NCI-H2227 treated with DMSO at 0.1 percent for 48 hours (cell line): ENCODE data around the gene ADCY1.

Source experiments
- DNase-seq: peaks from one replicate; lab custom pipeline; 2025; lab: John Stamatoyannopoulos, UW

ADCY1 gene

DNA sequence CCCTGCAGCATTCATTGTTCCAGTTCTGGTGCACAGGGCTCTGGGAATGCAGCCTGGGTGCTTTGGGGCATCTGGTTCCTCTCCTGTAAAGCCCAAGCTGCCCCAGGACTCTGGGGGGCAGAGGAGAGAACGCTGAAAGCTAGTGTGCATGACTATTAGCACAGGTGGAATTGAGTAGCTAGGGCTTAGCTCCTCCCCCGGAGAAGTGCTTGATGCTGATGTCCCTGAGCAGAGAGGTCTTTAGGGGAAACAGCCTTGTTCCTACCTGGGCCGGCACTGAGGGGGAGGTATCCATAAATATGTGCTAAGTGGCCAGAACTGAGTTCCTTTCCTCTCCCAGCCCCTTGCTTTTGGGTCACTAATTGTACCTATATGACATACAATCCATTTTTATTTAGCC, 3.9 kb downstream of the ADCY1 start:
- DNase-seq, result no peak

DNA sequence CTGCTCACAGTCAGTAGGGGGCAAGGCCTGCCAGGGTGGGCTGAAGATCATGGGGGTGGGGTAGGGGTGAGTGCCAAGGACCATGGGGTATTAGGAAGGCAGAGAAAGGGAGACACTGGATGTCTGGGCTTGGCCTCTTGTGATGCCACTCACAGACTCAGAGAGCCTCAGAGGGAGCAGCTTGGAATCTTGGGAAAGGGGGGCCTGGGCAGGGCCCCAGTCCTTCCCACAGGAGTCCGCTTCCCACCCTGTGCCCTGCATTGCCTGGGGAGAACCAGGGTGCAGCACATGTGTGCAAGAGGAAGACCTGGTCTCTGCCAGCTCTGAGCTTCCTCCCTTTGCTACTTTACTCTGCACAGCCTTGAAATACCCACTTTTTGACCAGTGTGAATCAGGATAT, 4.3 kb downstream of the ADCY1 start:
- no peak for DNase-seq

DNA sequence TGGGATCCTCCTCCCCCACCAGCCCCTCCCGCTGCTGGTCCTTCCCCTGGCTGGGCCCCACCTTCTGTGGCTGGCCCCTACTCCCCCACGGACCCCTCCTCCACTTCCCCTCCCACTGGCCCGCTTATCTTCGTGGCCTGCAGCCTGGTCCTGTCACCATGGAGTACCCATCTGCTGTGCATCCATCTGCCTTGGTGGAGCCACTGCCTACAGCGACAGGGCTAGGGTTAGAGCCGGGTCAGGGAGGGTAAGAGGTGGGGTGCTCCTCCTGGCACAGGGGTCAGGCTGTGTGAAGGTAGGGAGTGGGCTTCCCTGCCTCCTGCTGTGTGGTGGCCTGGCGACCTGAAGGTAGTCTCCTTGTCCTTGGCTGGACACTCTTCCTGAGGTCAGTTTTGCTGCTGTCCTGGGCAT, 5.2 kb downstream of the ADCY1 start:
- no peak for DNase-seq

DNA sequence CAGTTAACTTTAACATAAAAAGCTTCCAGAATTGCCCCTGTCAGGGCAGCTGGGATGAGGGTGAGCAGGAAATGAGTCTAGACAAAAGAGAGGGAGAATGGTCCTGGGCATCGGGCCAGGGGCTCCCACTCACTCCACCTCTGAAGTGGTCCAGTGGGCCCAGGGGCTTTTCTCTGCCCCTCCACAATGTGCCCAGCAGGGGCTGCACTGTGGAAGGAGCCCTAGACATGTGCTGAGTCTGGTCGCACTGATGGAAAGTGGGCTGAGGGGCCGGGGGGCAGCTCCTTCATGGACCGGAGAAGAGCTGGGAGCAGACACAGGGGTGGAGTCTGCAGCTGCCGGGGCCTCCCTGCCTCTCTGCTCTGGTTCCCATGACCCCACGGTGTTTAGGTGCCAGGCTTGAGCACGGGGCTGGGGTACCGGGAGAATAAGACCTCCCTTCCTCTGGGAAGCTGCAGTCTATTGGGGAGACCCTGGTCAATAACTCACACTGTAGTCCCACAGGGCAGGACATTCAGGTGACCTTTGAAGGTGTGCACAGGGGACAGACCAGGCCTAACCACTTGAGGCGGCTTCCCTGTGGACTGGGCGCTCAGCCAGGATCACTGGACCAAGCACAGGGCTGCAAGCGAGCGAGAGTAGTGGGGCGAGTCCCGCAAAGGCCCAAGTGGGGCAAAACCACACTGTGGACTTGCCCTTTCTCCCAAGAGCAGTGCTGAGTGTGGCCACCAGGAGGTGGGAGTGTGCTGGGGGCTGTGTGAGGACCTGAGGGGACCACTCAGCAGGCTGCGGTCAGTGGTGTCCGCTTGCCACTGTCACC, 6.1 kb downstream of the ADCY1 start:
- DNase-seq, result no peak

DNA sequence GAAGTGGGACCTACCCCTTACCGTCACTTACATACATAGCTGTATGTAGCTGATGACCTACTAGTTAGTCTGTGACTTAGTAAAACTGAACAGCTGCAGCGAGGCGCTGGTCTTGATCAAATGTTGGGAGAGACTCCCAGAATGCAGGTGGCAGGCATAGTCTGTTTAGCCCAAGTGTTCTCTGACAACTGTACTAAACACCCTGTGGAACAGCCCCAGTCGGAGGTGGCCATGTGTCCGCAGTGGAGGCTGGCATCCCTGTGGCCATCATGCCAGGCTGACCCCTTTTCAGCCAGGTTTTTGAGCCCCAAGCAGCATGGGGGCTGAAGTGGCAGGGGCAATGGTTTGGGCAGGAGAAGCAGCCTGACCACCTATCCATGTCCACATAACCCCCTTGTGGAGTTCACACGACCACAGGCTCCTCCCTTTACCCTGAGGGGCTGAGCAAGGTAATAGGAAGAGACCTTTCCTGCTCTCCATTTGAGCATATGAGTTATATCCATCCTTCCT, 7.2 kb downstream of the ADCY1 start:
- no peak for DNase-seq

DNA sequence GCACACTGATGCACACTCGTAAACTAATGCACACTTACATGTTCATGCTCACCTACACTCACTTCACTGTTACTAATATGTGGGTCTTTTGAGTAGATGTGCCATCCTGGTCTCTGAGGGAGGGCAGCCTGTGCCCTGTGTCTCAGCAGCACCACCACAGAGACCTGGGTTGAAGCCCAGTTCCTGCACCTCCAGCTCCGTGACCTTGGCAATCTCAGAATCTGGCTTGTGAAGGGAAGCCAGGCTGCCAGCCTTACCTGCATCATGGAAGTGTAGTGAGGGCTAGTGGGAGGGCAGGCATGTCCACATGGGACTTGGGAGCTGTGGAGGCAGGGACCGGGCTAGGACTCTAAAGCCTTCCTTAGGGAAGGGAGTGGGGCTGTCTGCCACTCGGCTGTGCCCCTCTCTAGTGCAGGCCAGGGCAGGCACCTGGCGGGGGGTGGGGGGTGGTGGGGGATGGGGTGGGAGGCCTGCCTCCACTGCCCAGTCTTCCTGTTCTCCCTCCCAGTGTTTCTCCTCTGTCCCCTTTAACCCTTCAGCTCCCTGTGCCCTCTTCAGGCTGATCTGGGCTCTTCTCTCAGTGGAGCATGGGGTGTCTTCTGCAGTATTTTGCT, 8.1 kb downstream of the ADCY1 start:
- DNase-seq, result no peak

DNA sequence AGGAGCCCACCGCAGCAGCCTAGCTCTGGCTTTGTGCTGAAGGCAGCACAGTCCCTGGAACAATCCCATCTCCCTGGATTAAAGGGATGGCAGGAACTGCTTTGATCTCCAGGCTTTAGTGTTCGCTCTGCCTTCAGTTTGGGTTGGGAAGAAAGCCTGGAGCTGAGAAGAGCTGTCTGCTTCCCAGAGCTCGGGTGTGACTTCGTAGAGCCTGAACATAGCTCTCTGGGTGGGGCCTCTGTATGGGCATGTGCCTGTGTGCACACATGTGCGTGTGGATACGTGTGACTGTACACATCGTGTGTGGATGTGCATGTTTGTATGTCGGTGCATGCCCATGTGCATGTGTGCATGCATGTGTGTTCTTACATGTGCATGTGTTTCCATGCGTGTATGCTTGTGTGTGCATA, 8.7 kb downstream of the ADCY1 start:
- DNase-seq, result no peak

DNA sequence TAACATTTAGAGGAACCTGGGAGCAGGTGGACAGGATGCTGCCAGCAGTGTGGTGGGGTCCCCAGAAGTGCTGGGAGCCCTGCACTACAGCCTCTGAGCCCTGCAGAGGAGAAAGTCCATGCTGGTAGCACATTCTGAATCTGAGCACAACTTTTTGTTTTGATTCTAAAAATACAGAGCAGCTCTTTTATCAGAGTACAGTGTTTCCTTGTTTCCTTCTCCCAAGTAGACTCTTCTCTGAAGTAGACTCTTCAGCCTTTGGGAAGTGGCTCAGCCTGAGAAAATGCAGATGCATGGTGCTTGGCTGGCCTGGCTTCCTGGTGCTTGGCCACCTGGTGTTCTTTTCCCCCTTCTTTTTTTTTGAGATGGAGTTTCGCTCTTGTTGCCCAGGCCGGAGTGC, 9.1 kb downstream of the ADCY1 start:
- DNase-seq, result no peak

DNA sequence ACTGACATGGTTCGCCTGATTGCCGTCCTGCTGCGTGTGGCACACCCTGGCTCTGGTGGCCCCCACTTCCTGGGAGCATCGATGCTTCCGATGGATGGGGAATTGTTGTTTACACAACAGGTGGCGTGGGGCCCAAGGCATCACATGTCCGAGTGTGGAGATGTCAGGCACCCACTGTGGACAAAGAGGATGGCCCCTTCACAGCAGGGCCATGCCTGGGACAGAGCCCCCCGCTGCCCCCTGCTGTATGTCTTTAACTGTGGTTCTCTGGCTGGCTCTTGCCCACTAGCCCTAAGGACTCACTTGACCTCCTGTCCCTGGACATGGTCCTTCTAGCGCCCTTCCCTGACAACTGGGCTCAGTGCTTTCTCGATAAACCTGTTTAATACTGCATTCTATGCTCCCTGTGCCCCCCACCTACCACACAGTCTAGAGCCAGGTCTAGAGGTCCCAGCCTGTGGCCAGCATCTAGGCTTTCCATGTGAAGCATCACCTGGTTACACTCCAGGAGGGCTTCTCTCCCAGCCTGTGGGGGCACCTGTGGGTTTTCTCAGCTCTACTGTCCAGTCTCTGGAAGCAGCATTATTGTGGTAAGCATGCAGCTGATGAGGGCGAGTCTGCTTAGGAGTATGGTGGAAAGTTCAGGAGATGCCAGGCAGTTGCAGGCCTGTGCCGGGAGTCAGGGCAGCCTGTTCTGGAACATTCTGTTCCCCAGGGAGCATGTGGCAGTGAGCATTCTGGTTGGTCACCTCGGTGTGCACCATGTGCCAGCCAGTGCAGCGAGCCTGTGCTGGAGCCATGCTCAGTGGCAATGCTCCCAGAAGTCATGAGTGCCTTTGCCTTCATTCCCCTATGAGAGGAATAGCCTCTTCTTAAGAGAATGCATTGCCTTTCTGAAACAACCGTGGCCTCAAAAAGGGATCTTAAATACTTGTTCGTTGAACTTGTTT, 10.4 kb downstream of the ADCY1 start:
- no peak for DNase-seq

DNA sequence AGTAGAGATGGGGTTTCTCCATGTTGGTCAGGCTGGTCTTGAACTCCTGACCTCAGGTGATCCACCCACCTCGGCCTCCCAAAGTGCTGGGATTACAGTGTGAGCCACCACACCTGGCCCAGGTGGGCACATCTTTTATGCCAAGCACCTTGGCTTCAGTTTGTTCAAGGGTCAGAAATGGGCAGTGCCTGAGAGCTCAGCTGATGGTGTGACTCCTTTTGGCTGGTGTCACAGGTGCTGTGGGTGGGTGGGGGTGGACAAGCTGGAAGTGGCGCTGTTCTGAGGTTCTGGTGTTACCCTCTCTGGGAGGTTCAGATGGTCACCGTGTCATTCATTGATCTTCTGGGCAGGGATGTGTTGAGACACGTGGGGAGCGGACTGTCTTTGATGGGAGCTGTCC, 11.5 kb downstream of the ADCY1 start:
- no peak for DNase-seq

DNA sequence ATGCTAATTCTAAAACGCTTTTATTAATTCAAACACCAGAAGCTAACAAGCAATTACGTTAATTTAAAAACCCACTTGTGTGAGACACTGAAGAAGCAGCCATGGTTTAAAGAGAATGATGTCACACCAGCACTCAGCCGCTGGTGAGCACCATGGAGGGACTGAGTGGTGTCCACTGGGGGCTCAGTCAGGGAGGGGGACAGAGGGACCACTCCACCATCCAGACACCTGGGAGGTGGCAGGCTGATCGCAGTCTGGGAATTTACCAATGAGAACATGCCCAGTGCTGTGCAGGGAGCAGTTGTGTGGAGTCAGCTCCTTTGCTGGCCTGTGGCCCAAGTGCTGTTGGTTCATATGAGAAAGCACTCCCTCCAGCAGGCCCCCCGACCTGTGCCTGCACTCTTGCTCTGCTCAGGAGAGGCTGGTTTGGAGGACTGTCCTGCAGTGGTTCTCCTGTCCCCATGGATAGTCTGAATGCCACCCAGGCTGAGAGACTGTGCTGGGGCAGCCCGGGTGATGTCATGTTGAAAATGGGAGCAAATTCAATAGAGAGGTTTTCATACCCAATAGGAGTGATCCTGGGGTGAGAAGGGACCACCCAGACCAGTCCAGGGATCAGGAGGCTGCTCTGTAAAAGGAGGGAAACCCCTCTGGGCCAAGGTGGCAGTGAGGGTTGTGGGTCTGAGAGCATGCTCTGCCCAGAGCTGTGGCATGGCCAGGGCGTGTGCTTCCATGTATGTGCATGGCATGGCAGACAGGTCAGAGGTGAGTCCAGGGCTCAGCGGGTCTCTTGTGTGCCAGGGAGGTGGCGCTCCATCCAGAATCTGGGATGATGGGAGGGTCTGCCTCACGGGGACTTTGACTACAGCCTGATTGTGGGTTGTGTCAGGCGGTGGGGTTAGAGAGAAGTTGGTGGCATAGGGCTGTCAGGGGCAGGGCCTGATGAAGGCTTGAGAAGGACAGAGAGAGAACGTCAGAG, 12.7 kb downstream of the ADCY1 start:
- DNase-seq, result no peak

DNA sequence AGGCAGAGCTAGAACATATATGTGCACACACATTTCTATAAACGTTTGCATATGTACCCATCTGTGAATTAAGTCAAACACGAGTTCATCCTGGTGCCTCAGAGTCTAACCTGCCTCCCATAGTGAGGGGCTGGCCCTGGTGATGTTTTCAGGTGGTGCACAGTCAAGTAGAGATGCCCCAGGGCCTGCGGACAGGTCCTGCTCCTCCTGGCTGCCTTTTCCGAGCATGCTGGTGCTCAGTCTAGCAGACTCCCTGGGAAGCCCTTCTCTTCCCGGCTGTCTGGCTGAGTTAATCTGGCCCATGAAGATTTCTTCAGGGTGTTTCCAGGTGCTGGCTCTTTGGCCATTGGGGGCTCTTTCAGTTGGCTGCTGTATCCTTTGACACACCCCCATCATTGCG, 14.3 kb downstream of the ADCY1 start:
- DNase-seq, result no peak

DNA sequence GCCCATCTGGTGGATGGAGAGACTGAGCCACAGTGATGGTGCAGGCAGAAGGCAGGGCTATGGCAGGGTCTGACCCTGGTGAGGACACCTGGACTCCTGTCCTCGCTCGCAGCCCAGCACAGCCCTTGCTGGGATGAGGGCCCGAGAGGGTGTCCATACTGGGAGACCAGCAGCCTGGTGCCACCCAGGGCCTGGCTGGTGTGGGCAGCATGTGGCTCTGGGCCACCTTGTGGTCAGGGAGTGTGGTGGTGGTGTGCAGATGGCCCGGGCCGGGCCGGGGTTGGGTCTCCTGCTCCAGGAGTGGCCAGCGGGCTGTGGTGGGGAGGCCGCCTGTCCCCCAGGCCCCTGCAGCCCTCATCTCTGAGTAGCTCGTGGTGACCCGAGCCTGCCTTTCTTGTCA, 14.9 kb downstream of the ADCY1 start:
- DNase-seq, result no peak

DNA sequence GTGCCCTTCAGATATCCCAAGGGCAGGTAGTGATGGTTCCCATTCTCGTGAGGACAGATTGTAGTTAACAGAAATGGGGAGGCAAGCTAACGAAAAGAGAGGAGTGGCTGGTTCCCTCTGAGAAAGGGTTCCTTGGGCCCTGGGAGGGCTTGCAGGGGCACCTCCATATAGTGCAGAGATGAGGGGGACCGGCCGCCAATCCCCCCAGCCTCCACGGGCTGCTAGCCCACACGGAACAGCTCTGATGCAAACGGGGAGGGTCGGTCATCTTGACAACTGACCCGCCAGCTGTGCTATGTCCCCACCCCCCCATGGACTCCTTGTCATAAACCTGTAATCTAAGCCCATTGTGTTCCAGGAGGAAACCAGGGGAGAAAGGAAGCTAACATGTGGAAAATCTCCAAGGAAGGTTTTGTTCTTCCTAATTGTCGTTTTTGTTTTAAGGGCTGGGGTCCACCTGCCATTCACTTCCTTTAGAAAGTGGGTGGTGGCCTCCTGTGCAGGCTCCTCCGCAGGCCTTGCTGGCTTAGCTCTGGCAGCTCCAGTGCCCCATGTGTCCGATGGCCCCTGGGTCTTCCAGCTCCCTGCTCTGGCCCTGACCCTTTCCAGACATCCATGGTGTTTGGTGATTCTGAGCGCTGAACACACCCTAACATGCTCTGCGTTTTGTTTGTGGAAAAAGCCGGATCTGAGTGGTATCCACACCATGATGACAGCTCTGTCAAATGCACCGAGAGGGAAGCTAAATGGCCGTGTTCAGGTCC, 15.9 kb downstream of the ADCY1 start:
- no peak for DNase-seq

DNA sequence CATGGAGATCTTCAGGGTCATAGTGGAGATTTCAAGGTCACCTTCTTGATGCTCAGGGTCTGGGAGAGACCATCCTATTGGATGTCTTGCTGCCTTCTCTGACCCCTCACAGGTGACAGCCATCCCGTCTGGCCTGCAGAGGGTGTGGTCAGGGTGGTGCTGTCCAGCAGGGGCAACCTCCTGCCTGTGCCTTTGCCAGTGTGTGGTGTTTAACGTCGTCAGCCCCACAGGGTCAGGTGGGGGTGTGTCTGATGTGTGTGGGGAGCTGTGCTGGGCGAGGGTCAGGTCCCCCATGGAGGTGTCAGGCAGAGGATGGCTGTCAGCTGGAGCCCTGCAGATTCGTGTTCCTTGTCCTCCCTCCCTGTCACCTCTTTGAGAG, 16.5 kb downstream of the ADCY1 start:
- DNase-seq, result no peak

DNA sequence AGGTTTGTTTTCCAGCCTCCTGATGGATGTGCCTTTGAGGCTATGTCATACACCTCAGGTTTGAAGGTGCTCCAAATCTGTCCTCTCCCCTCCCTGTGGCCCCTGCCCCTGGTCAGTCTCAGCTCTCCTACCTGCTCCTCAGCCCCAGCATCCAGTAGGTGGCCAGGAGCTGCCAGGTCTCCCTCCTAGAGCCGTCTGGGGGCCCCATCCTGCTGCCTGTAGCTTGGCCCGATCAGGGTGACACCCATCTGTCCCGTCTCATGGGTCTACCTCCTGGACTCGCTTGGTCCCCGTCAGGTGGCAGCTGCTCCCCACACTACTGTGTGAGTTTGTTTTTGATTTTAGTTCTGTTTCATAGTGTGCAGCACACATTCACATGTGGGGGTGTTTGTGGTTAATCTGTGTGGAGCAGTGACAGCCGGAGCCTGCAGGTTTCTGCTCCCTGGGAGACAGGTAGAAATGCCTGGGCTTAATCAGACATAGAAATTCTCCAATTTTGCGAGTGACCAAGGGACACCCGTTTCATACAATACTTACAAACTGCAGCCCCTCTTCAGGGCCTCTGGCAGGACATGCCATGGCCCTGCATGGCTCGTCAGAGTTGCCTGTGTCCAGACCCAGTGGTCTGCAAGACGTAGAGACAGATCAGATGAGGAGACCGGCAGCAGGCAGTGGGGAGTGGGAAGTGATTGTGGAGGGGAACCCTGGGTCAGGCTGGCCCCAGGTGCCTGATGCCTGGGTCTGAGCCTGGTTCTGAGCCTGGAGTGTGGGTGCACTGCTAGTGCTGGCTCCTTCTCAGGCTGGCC, 17.1 kb downstream of the ADCY1 start:
- DNase-seq, result no peak

DNA sequence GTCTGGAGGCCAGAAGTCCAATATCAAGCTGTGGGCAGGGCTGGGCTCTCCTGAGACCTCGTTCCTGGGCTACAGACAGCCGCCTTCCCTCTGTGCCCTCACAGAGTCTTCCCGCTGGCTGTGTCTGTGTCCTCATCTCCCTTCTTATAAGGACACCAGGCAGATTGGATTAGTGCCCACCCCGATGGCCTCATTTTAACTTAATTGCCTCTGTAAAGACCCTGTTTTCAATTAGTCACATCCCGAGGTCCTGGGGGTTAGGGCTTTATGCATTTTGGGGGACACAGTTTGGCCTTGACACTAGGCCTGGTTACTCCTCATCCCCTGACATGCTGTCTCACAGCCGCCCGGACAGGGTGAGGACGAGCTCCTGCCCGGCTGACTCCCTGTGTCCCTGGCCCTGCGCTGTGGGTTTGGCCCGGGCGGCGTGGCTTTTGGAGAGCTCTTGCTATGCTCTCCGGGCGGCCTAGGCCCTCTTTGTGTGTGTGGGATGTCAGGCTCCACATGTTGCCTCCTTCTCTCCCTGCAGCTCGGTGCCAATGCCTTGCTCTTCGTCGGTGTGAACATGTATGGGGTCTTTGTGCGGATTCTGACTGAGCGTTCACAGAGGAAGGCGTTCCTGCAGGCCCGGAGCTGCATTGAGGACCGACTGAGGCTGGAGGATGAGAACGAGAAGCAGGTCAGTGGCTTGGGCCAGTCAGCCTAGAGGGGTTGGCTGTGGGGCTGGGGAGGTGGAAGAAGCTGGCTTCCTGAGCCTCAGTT, 18.2 kb downstream of the ADCY1 start:
- no peak for DNase-seq

DNA sequence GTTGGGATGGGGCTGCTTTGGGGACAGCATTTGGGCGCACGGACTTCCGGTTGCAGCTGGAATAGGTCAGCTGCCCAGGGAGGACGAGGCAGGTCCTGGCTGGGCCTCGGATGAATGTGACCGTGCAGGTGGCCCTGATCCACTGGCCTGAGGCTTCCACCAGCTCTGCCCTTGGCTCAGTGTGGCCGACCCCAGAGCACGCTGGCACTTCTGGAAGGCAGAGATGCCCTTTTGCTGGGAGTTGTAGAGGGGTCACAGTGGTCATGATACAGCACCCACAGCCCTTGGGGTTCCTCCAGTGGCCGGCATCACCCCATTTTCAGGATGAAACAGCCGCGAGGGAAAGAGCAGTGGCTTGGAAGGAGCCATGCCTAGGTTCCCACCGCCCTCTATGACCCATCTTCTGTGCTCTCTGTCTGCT, 19.0 kb downstream of the ADCY1 start:
- DNase-seq, result no peak

DNA sequence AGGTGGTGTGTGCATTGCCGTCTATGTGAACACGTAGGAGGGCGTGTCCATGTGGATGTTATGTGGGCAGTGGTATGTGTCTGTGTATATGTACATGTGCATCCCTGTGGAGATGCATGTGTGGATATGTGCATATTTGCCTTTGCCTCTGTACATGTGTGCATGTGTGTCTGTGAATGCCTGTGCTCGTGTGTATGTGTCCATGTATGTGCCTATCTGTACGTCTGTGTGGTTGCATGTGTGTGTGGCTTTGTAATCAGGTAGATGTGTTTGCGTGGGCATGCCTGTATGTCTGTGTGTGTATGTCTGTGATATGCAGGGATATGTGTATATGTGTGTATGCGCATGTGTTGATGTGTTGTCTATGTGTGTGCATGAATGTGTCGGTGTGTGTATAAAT, 19.7 kb downstream of the ADCY1 start:
- DNase-seq, result no peak
